H1 (cell line): Measurements from ENCODE around the gene MCC. TPM values are rescaled to one million over a fixed set of nuclear protein-coding genes. Genes with fewer than 3 reads are reported as not detected.

Experiments
- CTCF ChIA-PET: fragments of 300-600 bp; sonication (Branson Sonifier 250); formaldehyde crosslinking; loops from one replicate; lab custom pipeline; 2021; ENCODE audit not compliant: partially characterized antibody; lab: Charles Lee
- POLR2A ChIA-PET: fragments of 300-600 bp; sonication (Branson Sonifier 250); formaldehyde crosslinking; loops from one replicate; lab custom pipeline; 2021; ENCODE audit warnings: inconsistent platforms; ENCODE audit not compliant: partially characterized antibody; lab: Charles Lee
- DNase-seq, 2 experiments: peaks; one replicate each; pipeline versions ENCODE4 v3.0.0 to v3.0.0-alpha.2; 2010 to 2022; ENCODE audit warnings: low spot score in 2 of 2, low read depth in 1 of 2, mixed read lengths in 1 of 2
- FAIRE-seq: peaks from 2 replicates; lab custom pipeline; 2011; peaks lifted over from hg19 to GRCh38; lab: Jason Lieb, UNC
- H2AFZ ChIP-seq: 2 replicates; pipeline ENCODE4 v1.8.1; 2012; ENCODE audit warnings: low read length, inconsistent platforms
- H2AK5ac ChIP-seq: 2 replicates; pipeline ENCODE4 v1.6.1; 2013; ENCODE audit warnings: low read depth, low read length
- H2BK120ac ChIP-seq: replicated peaks from 2 replicates; pipeline ENCODE3; 2013; ENCODE audit warnings: low read depth, low read length, inconsistent platforms
- H2BK12ac ChIP-seq: 2 replicates; pipeline ENCODE4 v1.6.1; 2013; ENCODE audit warnings: low read depth, low read length
- H2BK15ac ChIP-seq: 2 replicates; pipeline ENCODE4 v1.6.1; 2013; ENCODE audit warnings: low read length
- H2BK20ac ChIP-seq: 2 replicates; pipeline ENCODE4 v1.6.1; 2013; ENCODE audit warnings: low read length
- H2BK5ac ChIP-seq: 2 replicates; pipeline ENCODE4 v1.6.1; 2013; ENCODE audit warnings: low read depth, low read length
- H3K14ac ChIP-seq: 2 replicates; pipeline ENCODE4 v1.6.1; 2013; ENCODE audit warnings: inconsistent platforms; ENCODE audit not compliant: insufficient read length
- H3K18ac ChIP-seq: 2 replicates; pipeline ENCODE4 v1.6.1; 2013; ENCODE audit warnings: low read length; ENCODE audit errors: extremely low read depth
- H3K23ac ChIP-seq: 2 replicates; pipeline ENCODE4 v1.6.1; 2013; ENCODE audit warnings: inconsistent platforms; ENCODE audit not compliant: insufficient read length
- H3K23me2 ChIP-seq: 2 replicates; pipeline ENCODE4 v1.6.1; 2013; ENCODE audit warnings: low read depth, low read length
- H3K27ac ChIP-seq: 2 replicates; pipeline ENCODE4 v1.6.1; 2011; ENCODE audit warnings: low read depth, low read length, inconsistent platforms
- H3K27me3 ChIP-seq, 4 experiments: replicated peaks in 1 of 4; 1 replicate in 1 of 4; 2 replicates in 3 of 4; pipeline versions ENCODE4 v1.6.1 to v1.8.1; 2011 to 2013; ENCODE audit warnings: low read length in 3 of 4, mild to moderate bottlenecking in 3 of 4, inconsistent platforms in 2 of 4, mixed read lengths in 2 of 4, moderate library complexity in 1 of 4; ENCODE audit not compliant: control insufficient read depth in 3 of 4, insufficient read depth in 3 of 4; ENCODE audit errors: extremely low read depth in 1 of 4
- H3K36me3 ChIP-seq, 4 experiments: 2 replicates each; pipeline versions ENCODE4 v1.6.1 to v1.8.1; 2011 to 2013; ENCODE audit warnings: mild to moderate bottlenecking in 4 of 4, low read length in 3 of 4, moderate library complexity in 2 of 4, control low read depth in 1 of 4, inconsistent platforms in 1 of 4; ENCODE audit not compliant: insufficient read depth in 4 of 4, control insufficient read depth in 2 of 4
- H3K4ac ChIP-seq: replicated peaks from 2 replicates; pipeline ENCODE3; 2013; ENCODE audit warnings: low read length, low read depth, mixed read lengths, inconsistent platforms; ENCODE audit not compliant: insufficient read length
- H3K4me1 ChIP-seq, 4 experiments: replicated peaks in 1 of 4; 1 replicate in 1 of 4; 2 replicates in 3 of 4; pipeline versions ENCODE4 v1.6.1 to v1.8.1; 2011 to 2013; ENCODE audit warnings: low read length in 3 of 4, inconsistent platforms in 2 of 4, mixed read lengths in 1 of 4; ENCODE audit not compliant: insufficient read depth in 4 of 4, control insufficient read depth in 3 of 4
- H3K4me2 ChIP-seq, 2 experiments: 2 replicates each; pipeline versions ENCODE4 v1.6.1 to v1.8.1; 2011 to 2013; ENCODE audit warnings: low read depth in 2 of 2, low read length in 2 of 2, control low read depth in 1 of 2, inconsistent platforms in 1 of 2, mild to moderate bottlenecking in 1 of 2; ENCODE audit not compliant: insufficient read depth in 1 of 2
- H3K4me3 ChIP-seq, 4 experiments: fragments of 200-600, 300-600 bp in 1 of 4; sonication (generic), shearing (Covaris generic), sonication (Bioruptor Twin) in 1 of 4; 2 replicates each; pipeline versions ENCODE4 v1.5.1 to v1.8.1; 2011 to 2016; ENCODE audit warnings: low read length in 4 of 4, low read depth in 3 of 4, control low read depth in 2 of 4, inconsistent platforms in 2 of 4, mild to moderate bottlenecking in 2 of 4, mixed read lengths in 1 of 4, moderate library complexity in 1 of 4; ENCODE audit not compliant: insufficient read depth in 2 of 4; ENCODE audit errors: extremely low read depth in 1 of 4
- H3K56ac ChIP-seq: replicated peaks from 2 replicates; pipeline ENCODE3; 2013; ENCODE audit warnings: low read depth, mild to moderate bottlenecking, mixed read lengths, low read length, inconsistent platforms; ENCODE audit not compliant: insufficient read length
- H3K79me1 ChIP-seq: 2 replicates; pipeline ENCODE4 v1.6.1; 2013; ENCODE audit warnings: low read depth, low read length, control low read depth
- H3K79me2 ChIP-seq, 2 experiments: 2 replicates each; pipeline versions ENCODE4 v1.6.1 to v1.8.1; 2012 to 2013; ENCODE audit warnings: low read length in 2 of 2, mild to moderate bottlenecking in 2 of 2, inconsistent platforms in 1 of 2; ENCODE audit not compliant: insufficient read depth in 2 of 2, control insufficient read depth in 1 of 2
- H3K9ac ChIP-seq, 4 experiments: replicated peaks in 1 of 4; 1 replicate in 1 of 4; 2 replicates in 3 of 4; pipeline versions ENCODE4 v1.6.1 to v1.8.1; 2011 to 2013; ENCODE audit warnings: low read depth in 3 of 4, low read length in 3 of 4, control low read depth in 2 of 4, mild to moderate bottlenecking in 2 of 4, moderate library complexity in 2 of 4, inconsistent platforms in 1 of 4; ENCODE audit errors: extremely low read depth in 1 of 4
- H3K9me3 ChIP-seq, 2 experiments: 2 replicates each; pipeline versions ENCODE4 v1.6.1 to v1.8.1; 2012 to 2013; ENCODE audit warnings: mild to moderate bottlenecking in 2 of 2, moderate library complexity in 2 of 2, control low read depth in 1 of 2, inconsistent platforms in 1 of 2, low read depth in 1 of 2, low read length in 1 of 2, mixed read lengths in 1 of 2; ENCODE audit not compliant: insufficient read depth in 2 of 2
- H4K20me1 ChIP-seq, 2 experiments: replicated peaks in 1 of 2; 2 replicates each; pipeline versions ENCODE3 to v1.8.1; 2011 to 2013; ENCODE audit warnings: inconsistent platforms in 2 of 2, low read length in 2 of 2, mild to moderate bottlenecking in 1 of 2; ENCODE audit not compliant: insufficient read depth in 2 of 2, control insufficient read depth in 1 of 2
- H4K5ac ChIP-seq: 2 replicates; pipeline ENCODE4 v1.6.1; 2013; ENCODE audit warnings: low read length, low read depth, mixed read lengths, inconsistent platforms; ENCODE audit not compliant: insufficient read length
- H4K8ac ChIP-seq: 2 replicates; pipeline ENCODE4 v1.8.0; 2013; ENCODE audit warnings: mild to moderate bottlenecking, moderate library complexity, low read length, inconsistent platforms; ENCODE audit not compliant: insufficient read depth; ENCODE audit errors: extremely low read depth
- H4K91ac ChIP-seq: replicated peaks from 2 replicates; pipeline ENCODE3; 2013; ENCODE audit warnings: low read length, mixed read lengths, inconsistent platforms; ENCODE audit not compliant: insufficient read length
- CHD2 ChIP-seq: IDR thresholded peaks from 2 replicates; pipeline ENCODE4 v1.6.1; 2012; ENCODE audit warnings: low read length, improper control_type of control experiment
- JUND ChIP-seq: IDR thresholded peaks from 2 replicates; pipeline ENCODE4 v1.6.1; 2011; ENCODE audit warnings: mild to moderate bottlenecking, improper control_type of control experiment, low read length
- WGBS, 2 experiments: shearing (Covaris generic) in 1 of 2; methylation state at CpG; one replicate each; pipeline versions ENCODE4 v1.1.6 to v1.1.7; 2013 to 2015; ENCODE audit warnings: low lambda C conversion rate in 2 of 2, mixed read lengths in 2 of 2, inconsistent platforms in 1 of 2, low coverage in 1 of 2, missing lambda C conversion rate in 1 of 2; ENCODE audit not compliant: insufficient replicate concordance in 2 of 2, insufficient coverage in 1 of 2, insufficient read length in 1 of 2; ENCODE audit errors: extremely low coverage in 1 of 2, missing lambda C conversion rate in 1 of 2; 5-methylcytosine and 5-hydroxymethylcytosine counted together
- polyA plus RNA-seq, 7 experiments: library from polyadenylated mRNA; depleted of rRNA in 3 of 7; stranded (reverse) in 5 of 7; unstranded in 2 of 7; fragments of >200 nt in 5 of 7; fragments of 200-250 nt in 2 of 7; gene quantifications; 1 replicate in 5 of 7; 2 replicates in 1 of 7; 4 replicates in 1 of 7; pipeline versions ENCODE4 v1.2.1 to v1.2.3, GENCODE V29; 2011 to 2013; ENCODE audit warnings: missing spikeins in 2 of 7, mixed read lengths in 2 of 7
- total RNA-seq: library from RNA; stranded (reverse); fragmentation: NEBNext Ultra II Directional; extraction: Animal tissue kit (Norgen Biotek cat#: 25700); gene quantifications from 2 replicates; pipeline ENCODE4 v1.2.1, GENCODE V29; 2021

The MCC gene
- total and polyA plus RNA-seq, 2 of the 8 experiments (the other 6 are each of a cell fraction or from before 2014, with no cell fraction given), result 2.6 to 18.3 TPM

GRCh38 chr5:113020461-113021273 is 467.6 kb downstream of the MCC start:
- H3K79me2 ChIP-seq, result peaks cover 0 to 2% of the 10 kb centered on the region in 2 experiments; a peak in 1 of 4 replicates
- no peak overlapping the region for H2BK15ac ChIP-seq
- no peak overlapping the region for H4K91ac ChIP-seq
- no peak for TF ChIP-seq JUND
- no peak for TF ChIP-seq CHD2
- CTCF ChIA-PET, result interaction anchor here (0.6 to 2.2 kb wide), 4 partner anchors 8 to 320 kb away, joined by 3 to 7 read pairs (median 3); no protein-coding TSS in a partner anchor
- H2BK20ac ChIP-seq, result no peak overlapping the region
- no peak overlapping the region for H4K5ac ChIP-seq
- no peaks in the 10 kb centered on the region for H3K9me3 ChIP-seq
- H2AK5ac ChIP-seq, result no peak overlapping the region
- H4K8ac ChIP-seq, result no peak overlapping the region
- no peaks in the 10 kb centered on the region for H3K79me1 ChIP-seq
- H3K23me2 ChIP-seq, result no peaks in the 10 kb centered on the region
- H2BK120ac ChIP-seq, result no peak overlapping the region
- WGBS, 2 experiments, result 86% methylated on average over 11 of the region's 11 CpGs; no CpG with 5 or more reads in 1 of the 2 experiments
- no peaks in the 10 kb centered on the region for H3K4me1 ChIP-seq
- H3K23ac ChIP-seq, result no peak overlapping the region
- no peak overlapping the region for H2BK5ac ChIP-seq
- H3K27ac ChIP-seq, result no peak overlapping the region
- H3K4me2 ChIP-seq, result no peak overlapping the region
- peaks cover 0 to 32% (median 6%) of the 10 kb centered on the region in 4 experiments; a peak in 4 of 8 replicates for H3K36me3 ChIP-seq
- H4K20me1 ChIP-seq, result peaks cover 0 to 2% of the 10 kb centered on the region in 2 experiments
- no peak overlapping the region for H3K14ac ChIP-seq
- no peak for FAIRE-seq
- H3K4me3 ChIP-seq, result no peak overlapping the region
- H3K56ac ChIP-seq, result no peak overlapping the region
- POLR2A ChIA-PET, result interaction anchor here (1.0 kb wide), 1 partner anchor 33 kb away, joined by 3 read pairs; no protein-coding TSS in a partner anchor
- H2BK12ac ChIP-seq, result no peak overlapping the region
- H3K18ac ChIP-seq, result no peak overlapping the region
- no peaks in the 10 kb centered on the region for H3K27me3 ChIP-seq
- H2AFZ ChIP-seq, result no peak overlapping the region
- DNase-seq, result no peak
- no peak overlapping the region for H3K9ac ChIP-seq
- H3K4ac ChIP-seq, result no peak overlapping the region
